Activated CD8-positive, alpha-beta T cell treated with anti-CD3 and anti-CD28 coated beads for 36 hours (primary cell): ENCODE measurements around the gene RAB11FIP4. TPM values are rescaled to one million over a fixed set of nuclear protein-coding genes. Genes with fewer than 3 reads are reported as not detected.

Source experiments
- ATAC-seq: fragments of 200-7000 bp; cut with Tn5 transposase; one replicate; pipeline ENCODE4 v1.10.0; 2021; ENCODE audit warnings: mild to moderate bottlenecking, moderate library complexity
- CTCF ChIA-PET: fragments of 350-600 bp; sonication (Branson Sonifier 250); formaldehyde crosslinking; loops from one replicate; lab custom pipeline; 2021; ENCODE audit warnings: antibody characterized with exemption; lab: Charles Lee
- POLR2A ChIA-PET: fragments of 350-600 bp; sonication (Branson Sonifier 250); formaldehyde crosslinking; loops from one replicate; lab custom pipeline; 2021; ENCODE audit warnings: antibody characterized with exemption; lab: Charles Lee
- DNase-seq: peaks from one replicate; pipeline ENCODE4 v3.0.0-alpha.2; 2020
- H3K27ac Mint-ChIP-seq: one replicate; pipeline ENCODE4 v1.8.0; 2021; ENCODE audit warnings: mild to moderate bottlenecking, mixed read lengths
- H3K27me3 Mint-ChIP-seq: one replicate; pipeline ENCODE4 v1.8.0; 2021; ENCODE audit warnings: mixed read lengths
- H3K36me3 Mint-ChIP-seq: one replicate; pipeline ENCODE4 v1.8.0; 2021; ENCODE audit warnings: low read depth, mixed read lengths
- H3K4me1 Mint-ChIP-seq: one replicate; pipeline ENCODE4 v1.8.0; 2021; ENCODE audit warnings: low read depth, mixed read lengths
- H3K4me3 Mint-ChIP-seq: one replicate; pipeline ENCODE4 v1.8.0; 2021; ENCODE audit warnings: mild to moderate bottlenecking, moderate library complexity, mixed read lengths
- H3K9me3 Mint-ChIP-seq: one replicate; pipeline ENCODE4 v1.8.0; 2021; ENCODE audit warnings: mixed read lengths
- intact Hi-C: fragments of 100-400 bp; cut with micrococcal nuclease; formaldehyde crosslinking; loops from one replicate; pipeline ENCODE4 v1.10.0; 2022
- total RNA-seq, 2 experiments: library from RNA; stranded (reverse); gene quantifications; one replicate each; pipeline ENCODE4 v1.2.3, GENCODE V29; 2021
- TF ChIP-seq, protein P1 (sequence below): fragments of 200-600 bp; IDR thresholded peaks from one replicate; pipeline ENCODE4 v1.8.0; 2022; ENCODE audit warnings: antibody characterized with exemption, mild to moderate bottlenecking

The RAB11FIP4 gene
- total RNA-seq, 2 experiments from 2014 or later: 38.2 to 39.1 TPM

DNA sequence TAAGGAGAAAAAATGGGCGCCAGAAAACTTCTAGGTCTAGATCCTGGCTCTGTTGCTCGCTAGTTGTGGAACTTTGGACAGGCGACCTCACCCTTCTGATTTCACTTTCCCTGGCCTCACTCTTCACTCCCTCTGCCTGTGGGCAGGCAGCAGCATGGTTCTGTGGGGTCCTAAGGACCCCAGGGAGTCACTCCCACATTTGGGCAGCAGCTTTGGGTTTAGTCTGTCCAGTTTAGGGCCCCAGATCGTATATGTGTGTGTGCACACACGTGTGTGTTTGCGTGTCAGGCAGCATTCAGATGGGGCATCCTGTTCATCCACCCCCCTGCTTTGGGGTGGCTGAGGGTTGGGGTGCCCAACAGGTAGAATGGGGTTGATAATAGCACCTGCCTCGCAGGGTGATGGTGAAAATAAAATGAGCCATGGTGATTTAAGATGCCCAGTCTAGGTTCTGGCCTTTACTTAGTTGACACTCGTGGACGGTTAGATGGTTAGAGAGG lies 102.2 kb downstream of the RAB11FIP4 start:
- peaks cover 6% of the 10 kb centered on the region for H3K36me3 Mint-ChIP-seq
- H3K4me1 Mint-ChIP-seq: peaks cover 93% of the 10 kb centered on the region
- no peaks in the 10 kb centered on the region for H3K9me3 Mint-ChIP-seq
- intact Hi-C loops: loop anchor here (5.0 kb wide), 1 partner anchor 176 kb away; no protein-coding TSS in a partner anchor
- peak overlapping the region; percentile 69 for H3K4me3 Mint-ChIP-seq
- ChIA-PET POLR2A (interaction anchor here (1.0 to 9.8 kb wide), 6 partner anchors 13 to 174 kb away, joined by 3 to 175 read pairs (median 5); no protein-coding TSS in a partner anchor), CTCF (interaction anchor here (1.0 to 8.1 kb wide), 8 partner anchors 11 to 66 kb away, joined by 3 to 79 read pairs (median 4); no protein-coding TSS in a partner anchor)
- TF ChIP-seq, protein P1, sequence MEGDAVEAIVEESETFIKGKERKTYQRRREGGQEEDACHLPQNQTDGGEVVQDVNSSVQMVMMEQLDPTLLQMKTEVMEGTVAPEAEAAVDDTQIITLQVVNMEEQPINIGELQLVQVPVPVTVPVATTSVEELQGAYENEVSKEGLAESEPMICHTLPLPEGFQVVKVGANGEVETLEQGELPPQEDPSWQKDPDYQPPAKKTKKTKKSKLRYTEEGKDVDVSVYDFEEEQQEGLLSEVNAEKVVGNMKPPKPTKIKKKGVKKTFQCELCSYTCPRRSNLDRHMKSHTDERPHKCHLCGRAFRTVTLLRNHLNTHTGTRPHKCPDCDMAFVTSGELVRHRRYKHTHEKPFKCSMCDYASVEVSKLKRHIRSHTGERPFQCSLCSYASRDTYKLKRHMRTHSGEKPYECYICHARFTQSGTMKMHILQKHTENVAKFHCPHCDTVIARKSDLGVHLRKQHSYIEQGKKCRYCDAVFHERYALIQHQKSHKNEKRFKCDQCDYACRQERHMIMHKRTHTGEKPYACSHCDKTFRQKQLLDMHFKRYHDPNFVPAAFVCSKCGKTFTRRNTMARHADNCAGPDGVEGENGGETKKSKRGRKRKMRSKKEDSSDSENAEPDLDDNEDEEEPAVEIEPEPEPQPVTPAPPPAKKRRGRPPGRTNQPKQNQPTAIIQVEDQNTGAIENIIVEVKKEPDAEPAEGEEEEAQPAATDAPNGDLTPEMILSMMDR: no peak
- peak overlapping the region; percentile 97 for H3K27ac Mint-ChIP-seq
- H3K27me3 Mint-ChIP-seq: no peaks in the 10 kb centered on the region
- DNase-seq: peak; percentile 56
- peak; percentile 31 for ATAC-seq

DNA sequence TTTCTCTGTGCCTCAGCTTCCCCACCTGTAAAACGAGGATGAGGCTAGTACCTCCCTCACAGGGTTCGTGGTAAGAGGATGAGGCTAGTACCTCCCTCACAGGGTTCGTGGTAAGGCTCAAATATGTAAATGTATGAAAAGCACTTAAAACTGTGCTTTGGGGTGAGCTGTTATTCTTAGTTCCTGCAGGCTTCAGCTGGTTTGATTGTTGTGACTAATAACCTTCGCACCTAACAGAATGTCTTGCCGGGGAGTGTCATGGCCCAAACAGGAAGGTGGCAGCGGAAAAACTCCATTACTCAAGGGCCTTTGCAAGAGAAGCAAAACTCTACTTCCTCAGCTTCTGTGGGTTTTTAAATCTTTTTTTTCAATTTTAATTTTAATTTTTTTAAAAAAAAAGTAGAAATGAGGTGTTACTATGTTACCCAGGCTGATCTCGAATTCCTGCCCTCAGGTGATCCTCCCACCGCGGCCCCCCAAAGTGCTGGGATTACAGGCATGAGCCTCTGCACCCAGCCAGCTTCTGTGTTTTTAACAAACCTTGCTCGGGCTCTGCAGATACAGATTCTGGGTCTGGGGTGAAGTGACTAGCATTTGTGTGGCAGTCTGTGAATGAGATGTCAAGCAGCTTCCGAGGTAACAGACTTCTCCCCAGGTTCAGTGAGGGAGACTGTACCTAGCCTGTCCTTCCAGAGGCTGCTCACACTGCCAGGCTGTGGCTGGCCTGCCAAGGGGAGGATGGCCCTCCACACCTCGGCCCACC lies 103.0 kb downstream of the RAB11FIP4 start:
- Mint-ChIP-seq H3K36me3 (peaks cover 7% of the 10 kb centered on the region), H3K4me3 (peak overlapping the region; percentile 69), H3K4me1 (peaks cover 94% of the 10 kb centered on the region), H3K9me3 (no peaks in the 10 kb centered on the region), H3K27me3 (no peaks in the 10 kb centered on the region), H3K27ac (peak overlapping the region; percentile 97)
- ChIA-PET POLR2A (interaction anchor here (0.6 to 9.8 kb wide), 6 partner anchors 12 to 226 kb away, joined by 3 to 175 read pairs (median 5); no protein-coding TSS in a partner anchor), CTCF (interaction anchor here (0.7 to 8.1 kb wide), 5 partner anchors 12 to 58 kb away, joined by 3 to 79 read pairs (median 5); no protein-coding TSS in a partner anchor)
- intact Hi-C loops: loop anchor here (5.0 kb wide), 1 partner anchor 177 kb away; no protein-coding TSS in a partner anchor
- TF ChIP-seq, protein P1: no peak
- ATAC-seq (peak; percentile 73), DNase-seq (peak; percentile 86)

DNA sequence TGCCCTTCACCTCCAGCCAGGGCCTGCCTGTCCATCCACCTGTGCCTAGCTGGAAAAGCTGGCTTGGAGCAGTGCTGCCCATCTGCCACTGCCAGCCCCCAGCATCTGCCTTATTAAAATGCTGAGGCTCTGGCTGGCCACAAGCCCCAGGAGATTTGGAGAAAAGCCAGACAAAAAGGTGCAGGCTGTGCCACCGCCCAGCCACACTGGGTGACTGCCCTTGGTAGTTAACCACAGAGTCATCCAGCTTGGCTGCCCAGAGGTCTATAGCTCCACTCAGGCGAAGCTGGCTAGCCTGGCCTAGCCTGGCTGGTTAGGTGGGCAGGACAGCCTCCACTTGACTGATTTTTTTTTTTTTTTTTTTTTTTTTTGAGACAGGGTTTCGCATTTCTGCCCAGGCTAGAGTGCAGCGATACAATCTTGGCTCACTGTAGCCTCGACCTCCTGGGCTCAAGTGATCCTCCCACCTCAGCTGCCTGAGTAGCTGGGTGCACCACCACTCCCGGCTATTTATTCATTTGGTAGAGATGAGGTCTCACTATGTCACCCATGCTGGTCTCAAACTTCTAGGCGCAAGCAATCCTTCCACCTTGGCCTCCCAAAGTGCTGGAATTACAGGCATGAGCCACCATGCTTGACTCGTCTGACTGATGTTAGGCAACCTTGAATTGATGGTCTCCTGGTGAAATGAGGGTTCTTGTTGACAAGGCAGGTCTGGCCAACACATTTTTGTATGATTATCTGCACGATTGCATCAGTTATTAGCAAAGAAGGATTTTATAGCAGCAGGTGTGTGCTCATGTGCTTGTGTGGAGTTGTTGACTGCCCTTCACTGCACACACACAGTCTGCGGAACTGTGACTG lies 103.8 kb downstream of the RAB11FIP4 start:
- CTCF ChIA-PET: interaction anchor here (0.7 to 8.1 kb wide), 5 partner anchors 13 to 59 kb away, joined by 3 to 79 read pairs (median 5); no protein-coding TSS in a partner anchor
- Mint-ChIP-seq H3K4me1 (peaks cover 93% of the 10 kb centered on the region), H3K36me3 (peaks cover 10% of the 10 kb centered on the region), H3K27me3 (no peaks in the 10 kb centered on the region), H3K27ac (peak overlapping the region; percentile 97), H3K9me3 (no peaks in the 10 kb centered on the region), H3K4me3 (peak overlapping the region; percentile 52)
- intact Hi-C loops: no loop called here
- POLR2A ChIA-PET: interaction anchor here (0.6 to 9.8 kb wide), 5 partner anchors 11 to 227 kb away, joined by 3 to 175 read pairs (median 5); no protein-coding TSS in a partner anchor
- ATAC-seq (no peak), DNase-seq (no peak)
- TF ChIP-seq, protein P1: no peak

DNA sequence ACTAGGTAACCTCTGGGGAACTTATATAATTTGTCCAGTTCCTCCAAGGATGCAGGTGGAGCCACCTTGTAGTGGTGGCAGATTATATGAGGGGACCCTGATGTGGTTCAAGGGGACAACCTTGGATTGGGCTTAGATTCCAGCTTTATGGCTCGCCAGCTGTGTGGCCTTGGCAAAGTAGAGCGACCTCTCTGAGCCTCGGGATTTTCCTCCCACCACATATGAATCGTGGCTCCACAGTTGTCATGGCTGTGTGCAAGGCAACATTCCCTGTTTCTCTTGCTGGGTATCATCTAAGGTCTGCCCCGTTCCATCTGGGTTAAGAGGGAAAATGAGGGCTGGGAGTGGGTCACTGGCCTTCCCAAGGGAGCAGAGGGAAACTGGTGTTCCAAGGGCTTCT lies 104.6 kb downstream of the RAB11FIP4 start:
- no peak overlapping the region for H3K4me3 Mint-ChIP-seq
- ChIA-PET POLR2A (interaction anchor here (0.7 kb wide), 1 partner anchor 14 kb away, joined by 3 read pairs; no protein-coding TSS in a partner anchor), CTCF (interaction anchor here (1.8 kb wide), 1 partner anchor 12 kb away, joined by 7 read pairs; no protein-coding TSS in a partner anchor)
- peaks cover 10% of the 10 kb centered on the region for H3K36me3 Mint-ChIP-seq
- intact Hi-C loops: no loop called here
- no peak for DNase-seq
- ATAC-seq: no peak
- no peaks in the 10 kb centered on the region for H3K27me3 Mint-ChIP-seq
- peak overlapping the region; percentile 97 for H3K27ac Mint-ChIP-seq
- TF ChIP-seq, protein P1: no peak
- H3K9me3 Mint-ChIP-seq: no peaks in the 10 kb centered on the region
- peaks cover 85% of the 10 kb centered on the region for H3K4me1 Mint-ChIP-seq
